ENCODE data around the gene FCRLB. TPM values are rescaled to one million over a fixed set of nuclear protein-coding genes. Genes with fewer than 3 reads are reported as not detected.

Gene FCRLB
- total RNA-seq, 2 experiments from 2014 or later: not detected

DNA sequence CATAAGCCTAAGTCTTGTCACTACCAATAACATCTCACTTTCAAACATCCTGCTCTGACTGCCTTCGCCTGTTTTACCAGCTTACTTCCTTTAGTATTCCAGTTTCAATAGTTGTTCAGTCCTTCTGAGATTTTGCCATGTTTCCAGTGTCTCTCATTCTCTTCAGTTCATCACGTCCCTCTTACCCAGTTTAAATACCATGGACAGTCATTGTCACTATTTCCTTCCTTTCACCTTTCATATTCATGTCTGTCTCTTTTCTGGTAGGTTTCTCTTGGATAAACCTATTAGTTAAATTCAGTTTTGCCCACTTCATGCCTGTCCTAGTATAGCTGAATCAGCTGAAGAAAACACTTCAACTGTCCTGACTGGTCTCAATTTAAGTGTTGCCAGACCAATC lies 50.6 kb downstream of the FCRLB start:
- Mint-ChIP-seq H3K9me3 (ENCODE audit: low read depth) (no peaks in the 10 kb centered on the region), H3K4me1 (peaks cover 26% of the 10 kb centered on the region), H3K36me3 (ENCODE audit: low read depth) (peaks cover 7% of the 10 kb centered on the region), H3K27me3 (no peaks in the 10 kb centered on the region), H3K27ac (no peak overlapping the region), H3K4me3 (no peak overlapping the region)
- CTCF ChIA-PET: interaction anchor here (0.6 to 2.7 kb wide), 7 partner anchors 10 to 323 kb away, joined by 3 to 11 read pairs (median 7); partner anchors contain the start of gene DUSP12
- POLR2A ChIA-PET: interaction anchor here (1.1 to 1.5 kb wide), 2 partner anchors 21 to 23 kb away, joined by 5 read pairs; partner anchors contain the start of gene DUSP12
- intact Hi-C loops (cut with DNase I, micrococcal nuclease): loop anchor here in 1 of 2 experiments (5.0 kb wide), 1 partner anchor 1550 kb away; the partner anchor contains the start of gene NUF2
- ATAC-seq: peak; percentile 27
- DNase-seq: no peak

DNA sequence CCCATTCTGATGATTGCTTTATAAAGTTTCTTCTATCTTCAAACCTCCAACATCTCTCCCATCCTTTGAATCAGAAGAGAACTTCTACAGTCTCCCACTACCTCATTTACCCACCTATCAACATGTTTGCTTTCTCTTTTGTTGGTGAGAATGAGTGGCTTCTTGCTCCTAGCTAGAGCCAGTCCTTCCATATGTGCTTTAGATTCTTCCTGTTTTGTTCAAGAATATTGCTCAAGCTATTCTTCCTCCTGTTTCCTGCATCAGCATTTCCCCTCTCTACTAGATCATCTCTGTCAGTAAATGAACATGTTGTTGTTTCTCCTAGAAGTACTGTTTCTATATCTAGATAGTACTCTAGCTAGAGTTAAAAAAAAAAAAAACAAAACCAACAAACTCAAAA lies 51.1 kb downstream of the FCRLB start:
- POLR2A ChIA-PET: interaction anchor here (0.6 to 1.5 kb wide), 3 partner anchors 20 to 178 kb away, joined by 3 to 5 read pairs (median 5); partner anchors contain the start of gene DUSP12
- Mint-ChIP-seq H3K4me1 (peaks cover 22% of the 10 kb centered on the region), H3K9me3 (ENCODE audit: low read depth) (no peaks in the 10 kb centered on the region), H3K36me3 (ENCODE audit: low read depth) (peaks cover 7% of the 10 kb centered on the region), H3K27me3 (no peaks in the 10 kb centered on the region), H3K4me3 (no peak overlapping the region), H3K27ac (no peak overlapping the region)
- peak; percentile 64 for ATAC-seq
- intact Hi-C loops (cut with DNase I, micrococcal nuclease): loop anchor here in 1 of 2 experiments (5.0 kb wide), 1 partner anchor 1550 kb away; the partner anchor contains the start of gene NUF2
- CTCF ChIA-PET: interaction anchor here (0.5 to 2.7 kb wide), 8 partner anchors 10 to 323 kb away, joined by 3 to 11 read pairs (median 7); partner anchors contain the start of gene DUSP12
- no peak for DNase-seq

DNA sequence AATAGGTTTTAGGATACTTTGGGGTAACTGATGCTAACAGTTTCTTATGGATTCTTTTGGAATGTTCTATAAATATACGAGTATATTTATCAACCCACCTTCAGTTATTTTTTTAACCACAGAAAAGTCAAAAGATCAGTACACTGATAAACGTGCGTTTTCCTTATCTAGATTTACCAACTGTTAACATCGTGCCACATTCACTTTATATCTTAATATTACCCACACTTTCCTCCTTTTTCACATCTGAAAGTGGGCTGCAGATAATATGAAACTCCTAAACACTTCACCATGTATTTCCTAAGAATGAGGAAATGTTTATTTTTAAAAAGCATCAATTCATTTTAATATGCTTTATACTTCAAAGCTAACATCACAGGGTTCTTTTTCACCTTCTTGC lies 52.4 kb downstream of the FCRLB start:
- no peak for ATAC-seq
- H3K4me1 Mint-ChIP-seq: peaks cover 14% of the 10 kb centered on the region
- H3K27me3 Mint-ChIP-seq: no peaks in the 10 kb centered on the region
- ChIA-PET POLR2A (no interaction called here), CTCF (interaction anchor here (0.7 kb wide), 1 partner anchor 11 kb away, joined by 3 read pairs; no protein-coding TSS in a partner anchor)
- intact Hi-C loops (cut with DNase I, micrococcal nuclease): loop anchor here in 1 of 2 experiments (5.0 kb wide), 1 partner anchor 1549 kb away; the partner anchor contains the start of gene NUF2
- no peaks in the 10 kb centered on the region for H3K9me3 Mint-ChIP-seq (ENCODE audit: low read depth)
- DNase-seq: no peak
- H3K27ac Mint-ChIP-seq: peak overlapping the region; percentile 45
- H3K4me3 Mint-ChIP-seq: no peak overlapping the region
- H3K36me3 Mint-ChIP-seq (ENCODE audit: low read depth): peaks cover 2% of the 10 kb centered on the region

DNA sequence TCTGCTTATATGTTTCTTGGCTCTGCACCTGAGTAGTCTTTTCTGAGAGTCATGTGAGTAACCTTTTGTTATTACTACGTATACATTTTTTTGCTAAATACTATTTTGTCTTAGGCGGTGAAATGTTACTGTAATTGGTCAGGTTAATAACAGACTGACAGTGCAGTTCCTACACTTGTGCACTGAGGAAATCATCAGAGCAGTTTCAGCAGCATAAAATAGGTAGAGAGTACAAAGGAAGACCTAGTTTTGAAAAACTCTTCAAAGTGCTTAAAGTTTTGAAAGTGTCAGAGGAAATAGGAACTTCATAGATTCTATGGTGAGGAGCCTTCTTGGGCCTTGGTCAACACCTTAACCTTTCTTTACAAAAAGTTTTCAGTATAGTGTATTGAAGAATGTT lies 55.9 kb downstream of the FCRLB start:
- Mint-ChIP-seq H3K27ac (no peak overlapping the region), H3K4me3 (no peak overlapping the region), H3K36me3 (ENCODE audit: low read depth) (peaks cover 2% of the 10 kb centered on the region), H3K27me3 (no peaks in the 10 kb centered on the region), H3K4me1 (peaks cover 13% of the 10 kb centered on the region), H3K9me3 (ENCODE audit: low read depth) (no peaks in the 10 kb centered on the region)
- ChIA-PET CTCF (interaction anchor here (1.7 kb wide), 1 partner anchor 15 kb away, joined by 7 read pairs; no protein-coding TSS in a partner anchor), POLR2A (no interaction called here)
- no peak for DNase-seq
- intact Hi-C loops (cut with DNase I, micrococcal nuclease): no loop called here
- peak; percentile 42 for ATAC-seq

Other genes starting within 250 kb of the FCRLB start
- gene FCGR2A, start 216.1 kb upstream of the FCRLB start, total RNA-seq: not detected
- gene HSPA6, start 197.0 kb upstream of the FCRLB start, total RNA-seq: under 1 TPM; 0.11 to 0.14 TPM
- not detected for gene FCGR3A, start 171.7 kb upstream of the FCRLB start, total RNA-seq
- gene FCGR3B, start 90.4 kb upstream of the FCRLB start, total RNA-seq: not detected
- gene FCGR2B, start 58.4 kb upstream of the FCRLB start, total RNA-seq: not detected
- gene FCRLA, start 14.3 kb upstream of the FCRLB start, total RNA-seq: not detected
- gene DUSP12, start 28.2 kb downstream of the FCRLB start, total RNA-seq: 10 to 100 TPM; 28.0 to 28.1 TPM
- gene ATF6, start 44.8 kb downstream of the FCRLB start, total RNA-seq: 10 to 100 TPM; 23.7 to 31.9 TPM